H1 (cell line): ENCODE data around the gene MYOG.

Experiments used
- POLR2AphosphoS5 ChIP-seq: IDR thresholded peaks from 2 replicates; pipeline ENCODE4 v1.6.1; 2011; ENCODE audit warnings: low read depth, low read length
- RBBP5 ChIP-seq: IDR thresholded peaks from 2 replicates; pipeline ENCODE4 v1.7.1; 2012; ENCODE audit warnings: low read depth, mild to moderate bottlenecking, inconsistent platforms, low read length, moderate library complexity, borderline replicate concordance
- TF ChIP-seq, protein P1 (sequence below), 3 experiments: IDR thresholded peaks; 1 replicate in 2 of 3; 2 replicates in 1 of 3; pipeline versions ENCODE4 v1.5.1 to v1.6.1; 2011; ENCODE audit warnings: low read length in 3 of 3, mild to moderate bottlenecking in 3 of 3, inconsistent platforms in 2 of 3, low read depth in 1 of 3, moderate library complexity in 1 of 3; ENCODE audit not compliant: insufficient read depth in 1 of 3; ENCODE audit errors: control extremely low read depth in 1 of 3

DNA sequence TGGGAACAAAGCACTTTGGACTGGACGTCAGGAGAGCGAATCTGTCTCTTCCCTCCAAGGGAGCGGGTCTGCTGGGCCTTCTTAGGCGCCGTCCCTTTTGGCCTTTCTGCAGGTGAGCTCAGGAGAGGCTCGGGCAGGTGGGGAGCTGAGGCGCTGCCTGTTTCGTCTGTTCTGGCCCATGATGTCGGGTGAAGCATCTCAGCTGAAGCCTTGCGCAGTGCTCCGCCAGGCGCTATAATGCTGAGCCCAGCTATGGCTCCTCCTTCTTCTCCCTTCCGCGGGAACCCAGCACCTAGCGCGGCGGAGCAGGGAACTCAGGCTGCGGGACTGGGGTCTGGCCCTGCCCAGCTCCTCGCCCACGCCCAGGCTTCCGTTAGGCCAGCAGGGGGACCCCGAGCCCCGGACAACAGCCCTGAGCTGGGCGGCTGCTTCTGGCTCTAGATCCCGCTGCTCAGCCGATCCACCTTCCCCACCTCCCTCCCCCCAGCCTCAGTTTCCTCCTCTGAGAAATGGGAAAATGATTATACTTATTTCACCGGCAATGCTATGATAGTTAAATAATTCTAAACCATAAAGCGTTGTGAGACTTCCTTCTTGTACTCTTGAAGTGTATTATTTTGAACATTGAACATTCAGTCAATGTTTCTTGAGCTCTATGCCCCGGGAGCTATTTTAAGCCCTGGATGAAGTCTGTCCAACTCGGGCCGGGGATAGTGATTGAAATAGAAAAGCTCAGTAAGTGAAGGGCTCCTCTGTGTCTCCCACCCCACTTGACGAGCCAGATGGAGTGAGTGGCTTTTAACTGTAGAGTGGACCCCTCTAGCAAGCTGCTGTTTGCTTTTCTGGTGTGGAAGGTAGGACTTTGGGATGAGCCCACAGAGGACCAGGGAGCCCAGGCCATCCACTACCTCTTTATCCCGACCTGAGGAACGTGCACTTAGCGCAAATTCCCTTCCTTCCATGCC lies 32.1 kb upstream of the MYOG start:
- TF ChIP-seq, protein P1, sequence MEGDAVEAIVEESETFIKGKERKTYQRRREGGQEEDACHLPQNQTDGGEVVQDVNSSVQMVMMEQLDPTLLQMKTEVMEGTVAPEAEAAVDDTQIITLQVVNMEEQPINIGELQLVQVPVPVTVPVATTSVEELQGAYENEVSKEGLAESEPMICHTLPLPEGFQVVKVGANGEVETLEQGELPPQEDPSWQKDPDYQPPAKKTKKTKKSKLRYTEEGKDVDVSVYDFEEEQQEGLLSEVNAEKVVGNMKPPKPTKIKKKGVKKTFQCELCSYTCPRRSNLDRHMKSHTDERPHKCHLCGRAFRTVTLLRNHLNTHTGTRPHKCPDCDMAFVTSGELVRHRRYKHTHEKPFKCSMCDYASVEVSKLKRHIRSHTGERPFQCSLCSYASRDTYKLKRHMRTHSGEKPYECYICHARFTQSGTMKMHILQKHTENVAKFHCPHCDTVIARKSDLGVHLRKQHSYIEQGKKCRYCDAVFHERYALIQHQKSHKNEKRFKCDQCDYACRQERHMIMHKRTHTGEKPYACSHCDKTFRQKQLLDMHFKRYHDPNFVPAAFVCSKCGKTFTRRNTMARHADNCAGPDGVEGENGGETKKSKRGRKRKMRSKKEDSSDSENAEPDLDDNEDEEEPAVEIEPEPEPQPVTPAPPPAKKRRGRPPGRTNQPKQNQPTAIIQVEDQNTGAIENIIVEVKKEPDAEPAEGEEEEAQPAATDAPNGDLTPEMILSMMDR (IDR thresholded peaks at IDR 0.05; ENCODE audit: control extremely low read depth in 1 of 3, insufficient read depth in 1 of 3, low read depth in 1 of 3, low read length in 3 of 3), result peak; percentile 83 to 97 (median 92)
- no peak for TF ChIP-seq RBBP5
- no peak for TF ChIP-seq POLR2AphosphoS5
